GM19099 (cell line): ENCODE measurements around the gene ADCK1.

Source experiments
- POLR2A ChIP-seq: IDR thresholded peaks from 3 replicates; pipeline ENCODE4 v1.6.1; 2011; ENCODE audit warnings: low read depth; ENCODE audit not compliant: insufficient read length; ENCODE audit errors: extremely low read depth

ADCK1 gene

GRCh38 chr14:77882636-77883035 lies 82.7 kb downstream of the ADCK1 start:
- TF ChIP-seq POLR2A: no peak

DNA sequence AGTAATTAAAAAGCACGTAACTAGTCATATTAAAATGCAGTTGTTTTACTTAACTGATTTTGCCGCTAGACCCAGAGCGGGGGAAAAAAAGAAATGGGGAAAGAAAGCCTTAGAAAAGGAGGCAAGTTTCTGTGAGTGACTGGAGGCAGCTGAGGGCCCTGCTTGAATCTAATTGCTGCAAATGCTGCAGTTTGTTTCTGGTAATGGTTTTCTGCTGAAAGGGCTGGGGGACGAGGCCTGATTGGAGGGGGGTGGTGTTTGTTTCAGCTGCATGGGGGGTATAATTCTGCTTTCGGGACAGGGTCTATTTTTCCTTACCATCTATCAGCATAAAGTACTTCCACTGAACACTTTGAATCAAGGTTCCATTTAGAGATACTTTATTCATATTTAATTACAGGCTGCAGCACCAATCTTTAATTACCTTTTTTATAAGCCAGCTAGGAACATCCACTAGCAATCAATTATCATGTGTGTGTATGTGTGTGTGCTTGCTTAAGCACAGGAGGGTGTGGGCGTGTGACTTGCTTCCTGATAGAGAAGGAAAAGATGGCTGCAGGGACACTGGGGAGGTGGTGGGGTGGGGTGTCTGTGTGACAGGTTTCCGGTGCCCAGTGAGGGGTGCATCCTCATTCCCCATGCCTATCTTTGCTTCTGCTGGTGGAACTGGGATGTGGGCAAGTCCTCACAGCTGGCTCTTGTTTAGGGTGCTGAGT lies 83.4 kb downstream of the ADCK1 start:
- TF ChIP-seq POLR2A: no peak

DNA sequence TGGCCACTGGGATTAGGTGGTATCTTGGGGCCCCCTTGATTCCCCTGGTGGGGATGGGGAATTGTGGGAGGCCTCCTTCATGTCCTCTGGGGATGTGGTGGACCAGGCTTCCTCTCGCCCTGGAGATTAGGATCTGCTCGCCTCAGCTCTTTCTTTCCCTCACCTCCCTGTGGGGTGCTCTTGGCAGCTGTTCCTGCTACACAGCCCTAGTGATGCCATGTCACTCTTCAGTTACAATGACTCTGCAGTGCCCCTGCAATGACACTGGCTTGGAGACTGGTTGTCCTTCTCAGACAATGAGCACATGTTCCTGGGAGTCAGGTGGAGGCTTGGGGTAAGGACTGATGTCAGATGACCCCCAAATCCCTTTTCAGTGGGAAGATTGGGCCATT lies 83.9 kb downstream of the ADCK1 start:
- TF ChIP-seq POLR2A: no peak

DNA sequence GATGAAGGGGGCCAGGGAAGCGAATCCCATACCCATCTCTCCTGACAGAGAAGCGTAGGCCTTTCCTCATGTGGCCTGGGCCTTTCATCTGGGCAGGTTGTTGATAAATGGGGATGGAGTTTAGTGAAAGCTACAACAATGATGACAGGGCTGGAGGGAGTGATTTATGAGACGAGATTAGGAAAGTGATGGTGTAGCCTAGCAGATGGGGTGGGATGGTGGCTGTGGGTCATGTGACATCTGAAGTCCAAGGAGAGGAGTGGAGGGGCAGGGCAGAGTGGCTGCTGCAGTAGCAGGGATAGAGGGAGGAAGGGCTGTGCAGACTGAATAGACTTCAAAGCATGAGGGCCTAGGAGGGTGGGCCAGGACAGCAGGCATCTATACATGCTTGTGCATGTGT lies 85.5 kb downstream of the ADCK1 start:
- TF ChIP-seq POLR2A: no peak

DNA sequence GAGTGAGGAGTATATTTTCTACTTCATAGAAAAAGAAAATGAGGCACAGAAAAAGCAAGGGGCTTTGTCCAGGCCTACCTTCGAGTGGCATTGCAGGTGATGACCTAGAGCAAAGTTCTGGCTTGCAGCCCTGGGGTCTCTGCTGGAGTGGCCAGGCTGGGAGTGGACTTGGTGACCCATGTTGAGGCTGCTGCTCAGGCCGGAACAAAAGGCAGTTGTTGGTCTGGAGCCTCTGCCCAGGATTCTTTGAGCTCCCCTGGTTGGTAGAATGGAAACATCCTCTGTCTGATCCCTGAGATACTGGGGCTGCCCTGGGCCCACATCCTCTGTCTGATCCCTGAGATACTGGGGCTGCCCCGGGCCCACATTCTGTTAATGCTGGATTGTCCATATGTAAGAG lies 86.1 kb downstream of the ADCK1 start:
- TF ChIP-seq POLR2A: no peak

- no peak for TF ChIP-seq POLR2A
Observed at GRCh38 chr14:77889971-77890442, 90.1 kb downstream of the ADCK1 start.

DNA sequence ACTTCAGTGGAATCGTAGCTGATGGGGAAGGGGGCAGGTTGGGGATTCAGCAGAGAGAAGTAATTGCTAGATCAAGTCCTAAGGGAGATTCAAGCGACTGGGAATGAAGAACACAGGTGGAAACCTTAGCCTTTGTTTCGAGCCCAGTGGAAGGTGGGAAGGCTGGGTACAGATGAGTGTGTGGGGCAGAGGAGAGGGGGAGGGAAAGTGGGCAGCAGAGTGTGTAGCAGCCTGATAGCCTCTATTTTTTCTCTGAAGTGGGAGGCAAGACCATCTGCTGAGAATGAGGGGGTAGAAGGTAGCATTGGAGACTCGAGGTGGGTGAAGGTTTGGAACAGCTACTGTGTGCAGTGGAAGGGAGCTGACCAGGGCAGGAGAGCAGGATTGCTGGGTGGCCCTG lies 91.0 kb downstream of the ADCK1 start:
- no peak for TF ChIP-seq POLR2A

GRCh38 chr14:77892381-77892871 lies 92.5 kb downstream of the ADCK1 start:
- TF ChIP-seq POLR2A: no peak

- no peak for TF ChIP-seq POLR2A
Observed at GRCh38 chr14:77892890-77893484, 93.1 kb downstream of the ADCK1 start.

GRCh38 chr14:77897374-77897773 lies 97.5 kb downstream of the ADCK1 start:
- TF ChIP-seq POLR2A: no peak

GRCh38 chr14:77902811-77903210 lies 102.9 kb downstream of the ADCK1 start:
- TF ChIP-seq POLR2A: no peak

DNA sequence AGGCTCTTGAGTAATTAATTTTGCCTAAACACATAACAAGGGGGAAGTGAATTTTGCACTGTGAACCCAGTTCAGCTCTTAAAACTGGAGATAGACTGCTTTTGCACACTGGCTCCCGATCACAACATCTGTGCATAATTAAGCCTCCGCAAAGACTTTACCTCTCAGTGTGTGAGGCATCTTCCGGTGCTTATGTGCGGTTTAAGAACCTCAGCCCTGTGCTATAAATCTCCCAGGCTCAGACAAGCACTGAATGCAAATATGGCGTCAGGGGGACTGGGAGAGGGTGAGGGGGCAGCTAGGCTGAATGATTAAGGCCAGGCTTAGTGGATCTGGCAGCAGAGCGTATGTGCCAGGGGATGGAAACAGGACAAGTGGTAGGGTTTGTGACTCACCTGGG lies 103.3 kb downstream of the ADCK1 start:
- TF ChIP-seq POLR2A: no peak

- no peak for TF ChIP-seq POLR2A
Observed at GRCh38 chr14:77903937-77904617, 104.2 kb downstream of the ADCK1 start.

DNA sequence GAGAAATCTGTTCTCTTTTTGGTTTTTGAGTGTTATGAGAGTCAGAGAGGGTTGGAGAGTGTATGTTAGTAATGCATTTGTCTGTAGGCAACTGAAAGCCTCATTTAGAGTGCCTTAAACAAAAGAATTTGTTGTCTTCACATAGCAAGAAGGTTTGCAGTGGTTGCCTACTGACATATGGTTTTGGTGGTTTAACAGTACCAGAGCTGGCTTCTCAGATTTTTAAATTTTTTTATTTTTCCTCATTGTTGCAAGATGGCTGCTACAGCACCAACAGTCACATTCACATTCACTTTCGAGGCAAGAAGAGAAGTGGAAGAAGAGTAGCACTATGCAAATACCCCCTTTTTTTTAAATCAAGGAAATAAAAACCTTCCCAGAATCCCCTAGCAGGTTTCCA lies 106.5 kb downstream of the ADCK1 start:
- no peak for TF ChIP-seq POLR2A

DNA sequence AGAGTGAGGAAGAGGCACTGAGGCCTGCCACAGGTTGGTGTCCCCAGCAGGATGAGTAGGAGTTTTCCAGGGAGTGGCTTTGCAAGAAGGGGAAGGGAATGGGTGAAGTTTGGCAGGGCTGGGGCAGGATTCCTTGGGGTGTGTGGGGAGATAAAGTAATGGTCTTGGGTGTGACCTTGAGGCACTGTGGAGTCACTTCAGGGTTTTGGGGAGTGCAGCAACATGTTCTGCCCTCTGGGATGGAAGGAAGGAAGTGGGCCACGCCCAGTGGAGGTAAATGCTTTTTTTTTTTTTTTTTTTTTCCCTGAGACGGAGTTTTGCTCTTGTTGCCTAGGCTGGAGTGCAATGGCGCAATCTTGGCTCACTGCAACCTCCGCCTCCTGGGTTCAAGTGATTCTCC lies 108.9 kb downstream of the ADCK1 start:
- TF ChIP-seq POLR2A: no peak

DNA sequence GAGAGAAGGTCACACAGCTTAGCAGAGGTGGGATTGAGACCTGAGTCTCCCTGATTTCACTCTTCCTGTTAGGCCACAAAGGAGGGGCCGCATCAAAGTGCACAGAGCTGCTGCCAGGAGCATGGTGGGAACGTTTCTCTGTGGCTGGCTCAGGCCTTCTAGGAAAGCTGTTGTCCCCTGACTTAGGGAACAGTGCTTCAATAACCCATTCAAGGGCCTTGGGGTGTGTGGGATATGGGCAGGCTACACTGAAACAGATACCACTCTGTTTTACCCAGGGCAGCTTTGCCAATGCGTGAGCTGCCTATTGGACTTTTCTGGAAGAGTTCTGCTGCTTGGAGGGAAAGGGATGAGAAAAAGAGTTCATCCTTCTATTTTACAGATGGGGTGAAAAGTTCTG lies 110.0 kb downstream of the ADCK1 start:
- no peak for TF ChIP-seq POLR2A
